Measurements from ENCODE around the gene TSHZ2. TPM values are rescaled to one million over a fixed set of nuclear protein-coding genes. Genes with fewer than 3 reads are reported as not detected.

Gene TSHZ2
- total RNA-seq, 4 donors from 2014 or later: 10.3 to 15.0 (median 12.9) TPM

DNA sequence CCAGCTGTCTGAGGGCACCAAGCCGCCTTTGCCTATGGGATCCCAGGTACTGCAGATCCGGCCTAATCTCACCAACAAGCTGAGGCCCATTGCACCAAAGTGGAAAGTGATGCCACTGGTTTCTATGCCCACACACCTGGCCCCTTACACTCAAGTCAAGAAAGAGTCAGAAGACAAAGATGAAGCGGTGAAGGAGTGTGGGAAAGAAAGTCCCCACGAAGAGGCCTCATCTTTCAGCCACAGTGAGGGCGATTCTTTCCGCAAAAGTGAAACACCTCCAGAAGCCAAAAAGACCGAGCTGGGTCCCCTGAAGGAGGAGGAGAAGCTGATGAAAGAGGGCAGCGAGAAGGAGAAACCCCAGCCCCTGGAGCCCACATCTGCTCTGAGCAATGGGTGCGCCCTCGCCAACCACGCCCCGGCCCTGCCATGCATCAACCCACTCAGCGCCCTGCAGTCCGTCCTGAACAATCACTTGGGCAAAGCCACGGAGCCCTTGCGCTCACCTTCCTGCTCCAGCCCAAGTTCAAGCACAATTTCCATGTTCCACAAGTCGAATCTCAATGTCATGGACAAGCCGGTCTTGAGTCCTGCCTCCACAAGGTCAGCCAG lies 283.0 kb downstream of the TSHZ2 start:
- Histone ChIP-seq H3K27me3 (no peaks in the 10 kb centered on the region), H3K9me3 (no peaks in the 10 kb centered on the region), H3K36me3 (peaks cover 0 to 6% (median 0%) of the 10 kb centered on the region in 4 donors), H3K4me1 (no peaks in the 10 kb centered on the region), H3K27ac (replicated peaks in 1 of 4) (no peak overlapping the region), H3K4me3 (no peak overlapping the region)
- intact Hi-C loops (cut with DNase I): no loop called here
- no peak for DNase-seq (ENCODE audit: extremely low spot score)
- 90% methylated on average over 17 of the region's 18 CpGs for WGBS
- no peak for TF ChIP-seq POLR2AphosphoS5 (IDR thresholded peaks at IDR 0.05)
- TF ChIP-seq EP300 (IDR thresholded peaks at IDR 0.05): no peak
- TF ChIP-seq, protein P1, sequence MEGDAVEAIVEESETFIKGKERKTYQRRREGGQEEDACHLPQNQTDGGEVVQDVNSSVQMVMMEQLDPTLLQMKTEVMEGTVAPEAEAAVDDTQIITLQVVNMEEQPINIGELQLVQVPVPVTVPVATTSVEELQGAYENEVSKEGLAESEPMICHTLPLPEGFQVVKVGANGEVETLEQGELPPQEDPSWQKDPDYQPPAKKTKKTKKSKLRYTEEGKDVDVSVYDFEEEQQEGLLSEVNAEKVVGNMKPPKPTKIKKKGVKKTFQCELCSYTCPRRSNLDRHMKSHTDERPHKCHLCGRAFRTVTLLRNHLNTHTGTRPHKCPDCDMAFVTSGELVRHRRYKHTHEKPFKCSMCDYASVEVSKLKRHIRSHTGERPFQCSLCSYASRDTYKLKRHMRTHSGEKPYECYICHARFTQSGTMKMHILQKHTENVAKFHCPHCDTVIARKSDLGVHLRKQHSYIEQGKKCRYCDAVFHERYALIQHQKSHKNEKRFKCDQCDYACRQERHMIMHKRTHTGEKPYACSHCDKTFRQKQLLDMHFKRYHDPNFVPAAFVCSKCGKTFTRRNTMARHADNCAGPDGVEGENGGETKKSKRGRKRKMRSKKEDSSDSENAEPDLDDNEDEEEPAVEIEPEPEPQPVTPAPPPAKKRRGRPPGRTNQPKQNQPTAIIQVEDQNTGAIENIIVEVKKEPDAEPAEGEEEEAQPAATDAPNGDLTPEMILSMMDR (IDR thresholded peaks at IDR 0.05): no peak
- no peak for TF ChIP-seq POLR2A (IDR thresholded peaks at IDR 0.05; ENCODE audit: low read depth)

DNA sequence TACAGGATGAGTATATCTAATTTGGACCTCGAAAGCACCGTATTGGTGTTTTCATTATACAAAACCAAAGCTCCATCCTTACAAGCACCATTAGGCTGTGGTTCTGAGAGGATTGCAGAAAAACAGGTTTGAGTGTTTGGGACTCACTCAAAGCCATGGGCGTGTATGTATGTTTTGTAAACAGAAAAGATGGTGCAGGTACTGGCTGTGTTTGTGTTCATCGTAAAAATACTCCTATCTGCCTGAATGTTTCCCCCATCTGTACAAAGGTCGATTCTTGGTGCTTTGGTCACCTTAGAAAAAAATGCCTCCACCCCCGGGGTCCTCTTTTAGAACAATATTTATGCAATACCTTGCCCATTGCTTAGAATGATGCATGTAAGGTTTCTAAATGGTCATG lies 286.6 kb downstream of the TSHZ2 start:
- WGBS: 84% methylated on average over 6 of the region's 6 CpGs
- intact Hi-C loops (cut with DNase I): no loop called here
- Histone ChIP-seq H3K27me3 (no peaks in the 10 kb centered on the region), H3K4me3 (no peak overlapping the region), H3K36me3 (peaks cover 0 to 2% (median 0%) of the 10 kb centered on the region in 4 donors), H3K4me1 (no peaks in the 10 kb centered on the region), H3K9me3 (no peaks in the 10 kb centered on the region), H3K27ac (replicated peaks in 1 of 4) (no peak overlapping the region)
- DNase-seq (ENCODE audit: extremely low spot score): no peak
- TF ChIP-seq, protein P1 (IDR thresholded peaks at IDR 0.05): no peak
- TF ChIP-seq POLR2AphosphoS5 (IDR thresholded peaks at IDR 0.05) (no peak), POLR2A (IDR thresholded peaks at IDR 0.05; ENCODE audit: low read depth) (no peak), EP300 (IDR thresholded peaks at IDR 0.05) (no peak)

DNA sequence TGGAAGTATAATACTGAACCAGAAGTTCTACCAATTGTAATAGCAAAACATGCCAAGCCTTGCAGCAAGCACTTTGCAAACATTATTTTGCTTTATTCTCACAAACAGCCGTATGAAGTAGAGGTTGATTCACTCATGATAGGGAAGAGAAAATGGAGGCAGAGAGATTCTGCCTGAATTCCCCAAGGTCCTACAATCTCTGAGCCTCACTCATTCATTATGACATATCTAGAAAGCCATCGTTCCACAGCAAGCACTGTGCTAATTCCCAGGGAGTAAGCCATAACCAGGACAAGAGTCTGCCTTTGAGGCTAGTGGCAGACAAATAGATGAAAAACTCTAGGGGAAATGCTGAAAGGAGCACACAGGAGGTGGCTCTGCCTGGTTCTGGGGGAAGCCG lies 288.0 kb downstream of the TSHZ2 start:
- H3K27me3 ChIP-seq: no peaks in the 10 kb centered on the region
- H3K36me3 ChIP-seq: no peaks in the 10 kb centered on the region
- intact Hi-C loops (cut with DNase I): no loop called here
- WGBS: 75% methylated on average over 3 of the region's 3 CpGs
- H3K27ac ChIP-seq (replicated peaks in 1 of 4): no peak overlapping the region
- TF ChIP-seq, protein P1 (IDR thresholded peaks at IDR 0.05): no peak
- TF ChIP-seq EP300 (IDR thresholded peaks at IDR 0.05) (no peak), POLR2AphosphoS5 (IDR thresholded peaks at IDR 0.05) (no peak), POLR2A (IDR thresholded peaks at IDR 0.05; ENCODE audit: low read depth) (no peak)
- H3K4me1 ChIP-seq: no peaks in the 10 kb centered on the region
- H3K9me3 ChIP-seq: no peaks in the 10 kb centered on the region
- DNase-seq (ENCODE audit: extremely low spot score): no peak
- no peak overlapping the region for H3K4me3 ChIP-seq

DNA sequence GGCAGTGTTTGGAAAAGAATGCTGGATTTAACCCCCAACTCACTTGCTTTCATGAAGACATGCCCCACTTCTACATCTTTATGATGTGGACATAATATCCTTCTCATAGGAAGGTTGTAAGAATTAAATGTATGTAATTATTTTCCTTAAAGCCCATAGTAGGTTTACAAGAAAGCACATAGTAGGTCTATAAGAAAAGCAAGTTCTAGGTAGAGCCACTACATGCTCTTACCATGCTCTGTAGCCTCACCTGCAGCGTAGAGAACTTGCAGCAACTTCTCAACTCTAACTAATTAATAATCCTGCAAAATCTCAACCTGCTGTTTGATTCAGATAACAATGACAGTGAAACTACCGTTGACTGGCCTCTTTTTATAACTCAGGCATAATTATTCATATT lies 288.4 kb downstream of the TSHZ2 start:
- no peaks in the 10 kb centered on the region for H3K9me3 ChIP-seq
- H3K4me3 ChIP-seq: no peak overlapping the region
- H3K27ac ChIP-seq (replicated peaks in 1 of 4): no peak overlapping the region
- intact Hi-C loops (cut with DNase I): no loop called here
- no peak for DNase-seq (ENCODE audit: extremely low spot score)
- no peaks in the 10 kb centered on the region for H3K36me3 ChIP-seq
- no peaks in the 10 kb centered on the region for H3K4me1 ChIP-seq
- TF ChIP-seq POLR2A (IDR thresholded peaks at IDR 0.05; ENCODE audit: low read depth) (no peak), EP300 (IDR thresholded peaks at IDR 0.05) (no peak), POLR2AphosphoS5 (IDR thresholded peaks at IDR 0.05) (no peak)
- TF ChIP-seq, protein P1 (IDR thresholded peaks at IDR 0.05): no peak
- WGBS: 87% methylated on average over 2 of the region's 2 CpGs
- H3K27me3 ChIP-seq: no peaks in the 10 kb centered on the region

DNA sequence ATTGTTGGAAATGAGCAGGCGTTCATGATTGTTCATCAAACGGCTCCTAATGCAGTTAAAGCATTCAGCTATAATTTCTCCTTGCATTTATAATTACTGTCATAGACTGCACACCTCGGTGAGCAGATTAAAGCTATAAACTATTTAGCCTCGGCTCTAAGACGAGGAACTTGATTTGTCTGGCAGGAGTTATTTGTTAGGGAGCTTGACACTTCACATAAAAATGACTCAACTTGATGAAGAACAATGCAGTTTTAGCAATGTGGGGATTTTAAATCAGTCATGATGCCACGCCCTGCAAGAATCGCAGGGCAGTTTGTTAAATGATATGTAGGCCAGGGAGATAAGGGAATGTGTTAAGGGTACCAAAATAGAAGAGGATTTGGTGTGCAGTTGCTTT lies 290.2 kb downstream of the TSHZ2 start:
- intact Hi-C loops (cut with DNase I): no loop called here
- TF ChIP-seq POLR2AphosphoS5 (IDR thresholded peaks at IDR 0.05) (no peak), EP300 (IDR thresholded peaks at IDR 0.05) (no peak), POLR2A (IDR thresholded peaks at IDR 0.05; ENCODE audit: low read depth) (no peak)
- TF ChIP-seq, protein P1 (IDR thresholded peaks at IDR 0.05): no peak
- Histone ChIP-seq H3K27ac (replicated peaks in 1 of 4) (no peak overlapping the region), H3K4me1 (no peaks in the 10 kb centered on the region), H3K4me3 (no peak overlapping the region), H3K9me3 (no peaks in the 10 kb centered on the region), H3K36me3 (no peaks in the 10 kb centered on the region), H3K27me3 (no peaks in the 10 kb centered on the region)
- no peak for DNase-seq (ENCODE audit: extremely low spot score)
- 48% methylated on average over 7 of the region's 7 CpGs for WGBS

All from esophagus muscularis mucosa (tissue), 4 donors.